ENCODE results near the gene CDH1. TPM values are rescaled to one million over a fixed set of nuclear protein-coding genes. Genes with fewer than 3 reads are reported as not detected.

CDH1 gene
- total and polyA plus RNA-seq, 2 experiments from 2014 or later, result 64.1 to 142 TPM

DNA sequence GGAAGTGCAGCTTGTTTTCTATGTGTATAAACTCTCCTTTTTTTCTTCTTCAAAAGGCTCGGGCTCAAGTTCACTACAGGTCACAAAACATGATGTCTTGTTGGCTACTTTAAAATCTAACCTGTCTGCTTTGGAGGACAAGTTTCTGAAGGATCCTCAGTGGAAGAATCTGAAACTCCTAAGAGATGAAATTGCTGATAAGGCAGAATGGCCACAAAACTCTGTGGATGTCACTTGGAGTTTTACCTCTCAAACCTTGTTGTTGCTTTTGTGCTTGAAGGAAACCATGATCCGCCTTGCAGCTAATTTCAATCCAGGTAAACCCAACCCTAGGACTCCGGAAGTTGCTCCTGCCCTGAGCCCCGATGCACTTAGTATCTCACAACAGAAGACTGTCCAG lies 122.7 kb downstream of the CDH1 start:
- Mint-ChIP-seq H3K27me3 (ENCODE audit: insufficient read depth, low read depth, poor library complexity) (peaks cover 6% of the 10 kb centered on the region), H3K4me3 (no peak overlapping the region; the same call in 2 of the 3 replicates), H3K9me3 (peaks cover 10% of the 10 kb centered on the region; the same call in 2 of the 3 replicates), H3K36me3 (ENCODE audit: low read depth) (peaks cover 10% of the 10 kb centered on the region; the same call in 1 of the 3 replicates), H3K4me1 (peaks cover 11% of the 10 kb centered on the region), H3K27ac (no peak overlapping the region)
- ATAC-seq (no peak), DNase-seq (ENCODE audit: low spot score) (no peak)
- Histone ChIP-seq H3K4me2 (no peak overlapping the region), H3K4me1 (ENCODE audit: insufficient read depth) (peaks cover 6% of the 10 kb centered on the region; the same call in 1 of the 2 replicates), H4K20me1 (replicated peaks; ENCODE audit: insufficient read depth) (no peaks in the 10 kb centered on the region; the same call in 1 of the 2 replicates), H3K4me3 (no peak overlapping the region), H3F3A (replicated peaks; ENCODE audit: low read depth) (no peaks in the 10 kb centered on the region), H3K36me3 (ENCODE audit: insufficient read depth) (no peaks in the 10 kb centered on the region; the same call in 1 of the 2 replicates), H3K9me2 (ENCODE audit: insufficient read depth) (no peaks in the 10 kb centered on the region), H3K27me3 (ENCODE audit: insufficient read depth) (no peaks in the 10 kb centered on the region), H2AFZ (no peak overlapping the region), H3K79me2 (replicated peaks; ENCODE audit: insufficient read depth) (no peaks in the 10 kb centered on the region), H3K27ac (ENCODE audit: low read depth) (no peak overlapping the region)
- TF ChIP-seq JUNB (IDR thresholded peaks at IDR 0.05; ENCODE audit: unreplicated experiment) (no peak), CREB1 (CRISPR knock-in tag; IDR thresholded peaks at IDR 0.05; ENCODE audit: low read depth) (no peak), EZH2phosphoT487 (IDR thresholded peaks at IDR 0.05; ENCODE audit: unreplicated experiment) (no peak), STAT1 (IDR thresholded peaks at IDR 0.05; ENCODE audit: unreplicated experiment) (no peak), ZNF114 (CRISPR knock-in tag; IDR thresholded peaks at IDR 0.05) (no peak), POLR2AphosphoS5 (IDR thresholded peaks at IDR 0.05; ENCODE audit: low read depth) (no peak), ZNF331 (CRISPR knock-in tag; IDR thresholded peaks at IDR 0.05; ENCODE audit: low read depth) (no peak), NANOG (IDR thresholded peaks at IDR 0.05; ENCODE audit: borderline replicate concordance) (no peak), EZH2 (IDR thresholded peaks at IDR 0.05; ENCODE audit: low read depth, unreplicated experiment) (no peak)
- TF ChIP-seq, protein P1, sequence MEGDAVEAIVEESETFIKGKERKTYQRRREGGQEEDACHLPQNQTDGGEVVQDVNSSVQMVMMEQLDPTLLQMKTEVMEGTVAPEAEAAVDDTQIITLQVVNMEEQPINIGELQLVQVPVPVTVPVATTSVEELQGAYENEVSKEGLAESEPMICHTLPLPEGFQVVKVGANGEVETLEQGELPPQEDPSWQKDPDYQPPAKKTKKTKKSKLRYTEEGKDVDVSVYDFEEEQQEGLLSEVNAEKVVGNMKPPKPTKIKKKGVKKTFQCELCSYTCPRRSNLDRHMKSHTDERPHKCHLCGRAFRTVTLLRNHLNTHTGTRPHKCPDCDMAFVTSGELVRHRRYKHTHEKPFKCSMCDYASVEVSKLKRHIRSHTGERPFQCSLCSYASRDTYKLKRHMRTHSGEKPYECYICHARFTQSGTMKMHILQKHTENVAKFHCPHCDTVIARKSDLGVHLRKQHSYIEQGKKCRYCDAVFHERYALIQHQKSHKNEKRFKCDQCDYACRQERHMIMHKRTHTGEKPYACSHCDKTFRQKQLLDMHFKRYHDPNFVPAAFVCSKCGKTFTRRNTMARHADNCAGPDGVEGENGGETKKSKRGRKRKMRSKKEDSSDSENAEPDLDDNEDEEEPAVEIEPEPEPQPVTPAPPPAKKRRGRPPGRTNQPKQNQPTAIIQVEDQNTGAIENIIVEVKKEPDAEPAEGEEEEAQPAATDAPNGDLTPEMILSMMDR (conservative IDR thresholded peaks at IDR 0.05; ENCODE audit: low read depth in 2 of 2), result no peak
- TF ChIP-seq, protein P2, sequence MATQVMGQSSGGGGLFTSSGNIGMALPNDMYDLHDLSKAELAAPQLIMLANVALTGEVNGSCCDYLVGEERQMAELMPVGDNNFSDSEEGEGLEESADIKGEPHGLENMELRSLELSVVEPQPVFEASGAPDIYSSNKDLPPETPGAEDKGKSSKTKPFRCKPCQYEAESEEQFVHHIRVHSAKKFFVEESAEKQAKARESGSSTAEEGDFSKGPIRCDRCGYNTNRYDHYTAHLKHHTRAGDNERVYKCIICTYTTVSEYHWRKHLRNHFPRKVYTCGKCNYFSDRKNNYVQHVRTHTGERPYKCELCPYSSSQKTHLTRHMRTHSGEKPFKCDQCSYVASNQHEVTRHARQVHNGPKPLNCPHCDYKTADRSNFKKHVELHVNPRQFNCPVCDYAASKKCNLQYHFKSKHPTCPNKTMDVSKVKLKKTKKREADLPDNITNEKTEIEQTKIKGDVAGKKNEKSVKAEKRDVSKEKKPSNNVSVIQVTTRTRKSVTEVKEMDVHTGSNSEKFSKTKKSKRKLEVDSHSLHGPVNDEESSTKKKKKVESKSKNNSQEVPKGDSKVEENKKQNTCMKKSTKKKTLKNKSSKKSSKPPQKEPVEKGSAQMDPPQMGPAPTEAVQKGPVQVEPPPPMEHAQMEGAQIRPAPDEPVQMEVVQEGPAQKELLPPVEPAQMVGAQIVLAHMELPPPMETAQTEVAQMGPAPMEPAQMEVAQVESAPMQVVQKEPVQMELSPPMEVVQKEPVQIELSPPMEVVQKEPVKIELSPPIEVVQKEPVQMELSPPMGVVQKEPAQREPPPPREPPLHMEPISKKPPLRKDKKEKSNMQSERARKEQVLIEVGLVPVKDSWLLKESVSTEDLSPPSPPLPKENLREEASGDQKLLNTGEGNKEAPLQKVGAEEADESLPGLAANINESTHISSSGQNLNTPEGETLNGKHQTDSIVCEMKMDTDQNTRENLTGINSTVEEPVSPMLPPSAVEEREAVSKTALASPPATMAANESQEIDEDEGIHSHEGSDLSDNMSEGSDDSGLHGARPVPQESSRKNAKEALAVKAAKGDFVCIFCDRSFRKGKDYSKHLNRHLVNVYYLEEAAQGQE (IDR thresholded peaks at IDR 0.05; ENCODE audit: unreplicated experiment), result no peak
- TF ChIP-seq, protein P3, sequence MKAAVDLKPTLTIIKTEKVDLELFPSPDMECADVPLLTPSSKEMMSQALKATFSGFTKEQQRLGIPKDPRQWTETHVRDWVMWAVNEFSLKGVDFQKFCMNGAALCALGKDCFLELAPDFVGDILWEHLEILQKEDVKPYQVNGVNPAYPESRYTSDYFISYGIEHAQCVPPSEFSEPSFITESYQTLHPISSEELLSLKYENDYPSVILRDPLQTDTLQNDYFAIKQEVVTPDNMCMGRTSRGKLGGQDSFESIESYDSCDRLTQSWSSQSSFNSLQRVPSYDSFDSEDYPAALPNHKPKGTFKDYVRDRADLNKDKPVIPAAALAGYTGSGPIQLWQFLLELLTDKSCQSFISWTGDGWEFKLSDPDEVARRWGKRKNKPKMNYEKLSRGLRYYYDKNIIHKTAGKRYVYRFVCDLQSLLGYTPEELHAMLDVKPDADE (IDR thresholded peaks at IDR 0.05), result no peak
- TF ChIP-seq, protein P4, sequence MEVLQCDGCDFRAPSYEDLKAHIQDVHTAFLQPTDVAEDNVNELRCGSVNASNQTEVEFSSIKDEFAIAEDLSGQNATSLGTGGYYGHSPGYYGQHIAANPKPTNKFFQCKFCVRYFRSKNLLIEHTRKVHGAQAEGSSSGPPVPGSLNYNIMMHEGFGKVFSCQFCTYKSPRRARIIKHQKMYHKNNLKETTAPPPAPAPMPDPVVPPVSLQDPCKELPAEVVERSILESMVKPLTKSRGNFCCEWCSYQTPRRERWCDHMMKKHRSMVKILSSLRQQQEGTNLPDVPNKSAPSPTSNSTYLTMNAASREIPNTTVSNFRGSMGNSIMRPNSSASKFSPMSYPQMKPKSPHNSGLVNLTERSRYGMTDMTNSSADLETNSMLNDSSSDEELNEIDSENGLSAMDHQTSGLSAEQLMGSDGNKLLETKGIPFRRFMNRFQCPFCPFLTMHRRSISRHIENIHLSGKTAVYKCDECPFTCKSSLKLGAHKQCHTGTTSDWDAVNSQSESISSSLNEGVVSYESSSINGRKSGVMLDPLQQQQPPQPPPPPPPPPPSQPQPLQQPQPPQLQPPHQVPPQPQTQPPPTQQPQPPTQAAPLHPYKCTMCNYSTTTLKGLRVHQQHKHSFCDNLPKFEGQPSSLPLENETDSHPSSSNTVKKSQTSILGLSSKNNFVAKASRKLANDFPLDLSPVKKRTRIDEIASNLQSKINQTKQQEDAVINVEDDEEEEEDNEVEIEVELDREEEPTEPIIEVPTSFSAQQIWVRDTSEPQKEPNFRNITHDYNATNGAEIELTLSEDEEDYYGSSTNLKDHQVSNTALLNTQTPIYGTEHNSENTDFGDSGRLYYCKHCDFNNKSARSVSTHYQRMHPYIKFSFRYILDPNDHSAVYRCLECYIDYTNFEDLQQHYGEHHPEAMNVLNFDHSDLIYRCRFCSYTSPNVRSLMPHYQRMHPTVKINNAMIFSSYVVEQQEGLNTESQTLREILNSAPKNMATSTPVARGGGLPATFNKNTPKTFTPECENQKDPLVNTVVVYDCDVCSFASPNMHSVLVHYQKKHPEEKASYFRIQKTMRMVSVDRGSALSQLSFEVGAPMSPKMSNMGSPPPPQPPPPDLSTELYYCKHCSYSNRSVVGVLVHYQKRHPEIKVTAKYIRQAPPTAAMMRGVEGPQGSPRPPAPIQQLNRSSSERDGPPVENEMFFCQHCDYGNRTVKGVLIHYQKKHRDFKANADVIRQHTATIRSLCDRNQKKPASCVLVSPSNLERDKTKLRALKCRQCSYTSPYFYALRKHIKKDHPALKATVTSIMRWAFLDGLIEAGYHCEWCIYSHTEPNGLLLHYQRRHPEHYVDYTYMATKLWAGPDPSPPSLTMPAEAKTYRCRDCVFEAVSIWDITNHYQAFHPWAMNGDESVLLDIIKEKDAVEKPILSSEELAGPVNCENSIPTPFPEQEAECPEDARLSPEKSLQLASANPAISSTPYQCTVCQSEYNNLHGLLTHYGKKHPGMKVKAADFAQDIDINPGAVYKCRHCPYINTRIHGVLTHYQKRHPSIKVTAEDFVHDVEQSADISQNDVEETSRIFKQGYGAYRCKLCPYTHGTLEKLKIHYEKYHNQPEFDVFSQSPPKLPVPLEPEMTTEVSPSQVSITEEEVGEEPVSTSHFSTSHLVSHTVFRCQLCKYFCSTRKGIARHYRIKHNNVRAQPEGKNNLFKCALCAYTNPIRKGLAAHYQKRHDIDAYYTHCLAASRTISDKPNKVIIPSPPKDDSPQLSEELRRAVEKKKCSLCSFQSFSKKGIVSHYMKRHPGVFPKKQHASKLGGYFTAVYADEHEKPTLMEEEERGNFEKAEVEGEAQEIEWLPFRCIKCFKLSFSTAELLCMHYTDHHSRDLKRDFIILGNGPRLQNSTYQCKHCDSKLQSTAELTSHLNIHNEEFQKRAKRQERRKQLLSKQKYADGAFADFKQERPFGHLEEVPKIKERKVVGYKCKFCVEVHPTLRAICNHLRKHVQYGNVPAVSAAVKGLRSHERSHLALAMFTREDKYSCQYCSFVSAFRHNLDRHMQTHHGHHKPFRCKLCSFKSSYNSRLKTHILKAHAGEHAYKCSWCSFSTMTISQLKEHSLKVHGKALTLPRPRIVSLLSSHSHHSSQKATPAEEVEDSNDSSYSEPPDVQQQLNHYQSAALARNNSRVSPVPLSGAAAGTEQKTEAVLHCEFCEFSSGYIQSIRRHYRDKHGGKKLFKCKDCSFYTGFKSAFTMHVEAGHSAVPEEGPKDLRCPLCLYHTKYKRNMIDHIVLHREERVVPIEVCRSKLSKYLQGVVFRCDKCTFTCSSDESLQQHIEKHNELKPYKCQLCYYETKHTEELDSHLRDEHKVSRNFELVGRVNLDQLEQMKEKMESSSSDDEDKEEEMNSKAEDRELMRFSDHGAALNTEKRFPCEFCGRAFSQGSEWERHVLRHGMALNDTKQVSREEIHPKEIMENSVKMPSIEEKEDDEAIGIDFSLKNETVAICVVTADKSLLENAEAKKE (CRISPR knock-in tag; IDR thresholded peaks at IDR 0.05), result no peak

Data from GM23338 (cell line).